Activated CD8-positive, alpha-beta T cell treated with anti-CD3 and anti-CD28 coated beads for 36 hours (primary cell): ENCODE measurements around the gene RC3H1. TPM values are rescaled to one million over a fixed set of nuclear protein-coding genes. Genes with fewer than 3 reads are reported as not detected.

Experiments used
- ATAC-seq: fragments of 200-7000 bp; cut with Tn5 transposase; one replicate; pipeline ENCODE4 v1.10.0; 2021; ENCODE audit warnings: mild to moderate bottlenecking, moderate library complexity
- CTCF ChIA-PET: fragments of 350-600 bp; sonication (Branson Sonifier 250); formaldehyde crosslinking; loops from one replicate; lab custom pipeline; 2021; ENCODE audit warnings: antibody characterized with exemption; lab: Charles Lee
- POLR2A ChIA-PET: fragments of 350-600 bp; sonication (Branson Sonifier 250); formaldehyde crosslinking; loops from one replicate; lab custom pipeline; 2021; ENCODE audit warnings: antibody characterized with exemption; lab: Charles Lee
- DNase-seq: peaks from one replicate; pipeline ENCODE4 v3.0.0-alpha.2; 2020
- H3K27ac Mint-ChIP-seq: one replicate; pipeline ENCODE4 v1.8.0; 2021; ENCODE audit warnings: mild to moderate bottlenecking, mixed read lengths
- H3K27me3 Mint-ChIP-seq: one replicate; pipeline ENCODE4 v1.8.0; 2021; ENCODE audit warnings: mixed read lengths
- H3K36me3 Mint-ChIP-seq: one replicate; pipeline ENCODE4 v1.8.0; 2021; ENCODE audit warnings: low read depth, mixed read lengths
- H3K4me1 Mint-ChIP-seq: one replicate; pipeline ENCODE4 v1.8.0; 2021; ENCODE audit warnings: low read depth, mixed read lengths
- H3K4me3 Mint-ChIP-seq: one replicate; pipeline ENCODE4 v1.8.0; 2021; ENCODE audit warnings: mild to moderate bottlenecking, moderate library complexity, mixed read lengths
- H3K9me3 Mint-ChIP-seq: one replicate; pipeline ENCODE4 v1.8.0; 2021; ENCODE audit warnings: mixed read lengths
- intact Hi-C: fragments of 100-400 bp; cut with micrococcal nuclease; formaldehyde crosslinking; loops from one replicate; pipeline ENCODE4 v1.10.0; 2022
- total RNA-seq, 2 experiments: library from RNA; stranded (reverse); gene quantifications; one replicate each; pipeline ENCODE4 v1.2.3, GENCODE V29; 2021
- TF ChIP-seq, protein P1 (sequence below): fragments of 200-600 bp; IDR thresholded peaks from one replicate; pipeline ENCODE4 v1.8.0; 2022; ENCODE audit warnings: antibody characterized with exemption, mild to moderate bottlenecking

RC3H1 gene
- total RNA-seq, 2 experiments from 2014 or later: 24.9 to 27.2 TPM

DNA sequence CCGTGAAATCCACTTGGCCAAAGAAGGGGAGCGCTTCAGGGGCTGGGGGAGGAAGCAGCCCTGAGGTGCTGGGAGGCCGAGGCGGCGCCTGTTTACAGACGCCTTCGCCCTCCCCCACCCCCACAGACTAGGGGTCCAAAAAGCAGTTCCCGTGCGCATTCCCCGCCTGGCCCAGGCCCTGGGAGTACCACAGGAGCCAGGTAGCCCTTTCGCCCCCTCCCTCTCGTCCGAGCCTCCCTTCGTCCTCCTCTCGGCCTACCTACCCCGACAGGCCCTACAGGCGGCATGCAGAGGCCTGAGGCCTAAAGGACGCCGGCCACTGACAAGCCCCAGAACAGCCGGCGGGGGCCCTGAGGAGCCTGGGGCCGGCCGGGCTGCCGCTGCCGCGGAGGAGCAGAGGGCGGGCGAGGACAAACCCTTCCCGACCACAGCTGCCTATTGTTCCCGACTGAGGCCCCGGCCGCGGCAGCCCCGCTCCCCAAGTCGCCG lies 522 bp downstream of the RC3H1 start:
- intact Hi-C loops: no loop called here
- peak; percentile 60 for DNase-seq
- Mint-ChIP-seq H3K27me3 (no peaks in the 10 kb centered on the region), H3K27ac (peak overlapping the region; percentile 78), H3K4me3 (peak overlapping the region; percentile 82), H3K4me1 (peaks cover 38% of the 10 kb centered on the region), H3K9me3 (no peaks in the 10 kb centered on the region), H3K36me3 (peaks cover 13% of the 10 kb centered on the region)
- CTCF ChIA-PET: no interaction called here
- peak; percentile 31 for ATAC-seq
- TF ChIP-seq, protein P1, sequence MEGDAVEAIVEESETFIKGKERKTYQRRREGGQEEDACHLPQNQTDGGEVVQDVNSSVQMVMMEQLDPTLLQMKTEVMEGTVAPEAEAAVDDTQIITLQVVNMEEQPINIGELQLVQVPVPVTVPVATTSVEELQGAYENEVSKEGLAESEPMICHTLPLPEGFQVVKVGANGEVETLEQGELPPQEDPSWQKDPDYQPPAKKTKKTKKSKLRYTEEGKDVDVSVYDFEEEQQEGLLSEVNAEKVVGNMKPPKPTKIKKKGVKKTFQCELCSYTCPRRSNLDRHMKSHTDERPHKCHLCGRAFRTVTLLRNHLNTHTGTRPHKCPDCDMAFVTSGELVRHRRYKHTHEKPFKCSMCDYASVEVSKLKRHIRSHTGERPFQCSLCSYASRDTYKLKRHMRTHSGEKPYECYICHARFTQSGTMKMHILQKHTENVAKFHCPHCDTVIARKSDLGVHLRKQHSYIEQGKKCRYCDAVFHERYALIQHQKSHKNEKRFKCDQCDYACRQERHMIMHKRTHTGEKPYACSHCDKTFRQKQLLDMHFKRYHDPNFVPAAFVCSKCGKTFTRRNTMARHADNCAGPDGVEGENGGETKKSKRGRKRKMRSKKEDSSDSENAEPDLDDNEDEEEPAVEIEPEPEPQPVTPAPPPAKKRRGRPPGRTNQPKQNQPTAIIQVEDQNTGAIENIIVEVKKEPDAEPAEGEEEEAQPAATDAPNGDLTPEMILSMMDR: no peak
- POLR2A ChIA-PET: interaction anchor here (0.5 to 2.2 kb wide), 9 partner anchors 10 to 972 kb away, joined by 3 to 10 read pairs (median 3); partner anchors contain the start of genes GAS5, RABGAP1L and ZBTB37

DNA sequence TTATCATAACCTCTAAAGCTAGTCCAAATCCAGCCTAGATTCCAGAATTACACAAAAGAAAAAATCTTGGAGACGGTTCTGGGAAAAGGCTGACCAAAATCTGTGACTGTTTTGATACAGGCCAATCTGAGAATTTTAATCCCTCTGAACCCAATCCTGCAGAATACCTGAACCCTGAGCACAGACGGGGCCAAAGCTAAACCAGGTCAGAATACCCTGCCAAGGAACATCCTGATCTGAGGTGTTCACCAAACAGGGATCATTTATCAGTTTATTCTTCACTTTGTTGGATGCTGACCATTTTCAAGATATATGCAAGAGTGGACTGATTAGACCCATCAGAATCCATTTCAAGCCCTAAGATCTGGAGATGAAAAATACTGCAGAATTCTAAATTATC lies 3.6 kb downstream of the RC3H1 start:
- Mint-ChIP-seq H3K9me3 (no peaks in the 10 kb centered on the region), H3K4me1 (peaks cover 52% of the 10 kb centered on the region), H3K27me3 (no peaks in the 10 kb centered on the region), H3K27ac (no peak overlapping the region), H3K36me3 (peaks cover 16% of the 10 kb centered on the region), H3K4me3 (no peak overlapping the region)
- ATAC-seq (no peak), DNase-seq (no peak)
- ChIA-PET POLR2A (interaction anchor here (1.1 kb wide), 1 partner anchor 28 kb away, joined by 3 read pairs; no protein-coding TSS in a partner anchor), CTCF (interaction anchor here (0.8 to 2.3 kb wide), 4 partner anchors 14 to 199 kb away, joined by 3 to 6 read pairs (median 3); no protein-coding TSS in a partner anchor)
- intact Hi-C loops: no loop called here
- TF ChIP-seq, protein P1: no peak

DNA sequence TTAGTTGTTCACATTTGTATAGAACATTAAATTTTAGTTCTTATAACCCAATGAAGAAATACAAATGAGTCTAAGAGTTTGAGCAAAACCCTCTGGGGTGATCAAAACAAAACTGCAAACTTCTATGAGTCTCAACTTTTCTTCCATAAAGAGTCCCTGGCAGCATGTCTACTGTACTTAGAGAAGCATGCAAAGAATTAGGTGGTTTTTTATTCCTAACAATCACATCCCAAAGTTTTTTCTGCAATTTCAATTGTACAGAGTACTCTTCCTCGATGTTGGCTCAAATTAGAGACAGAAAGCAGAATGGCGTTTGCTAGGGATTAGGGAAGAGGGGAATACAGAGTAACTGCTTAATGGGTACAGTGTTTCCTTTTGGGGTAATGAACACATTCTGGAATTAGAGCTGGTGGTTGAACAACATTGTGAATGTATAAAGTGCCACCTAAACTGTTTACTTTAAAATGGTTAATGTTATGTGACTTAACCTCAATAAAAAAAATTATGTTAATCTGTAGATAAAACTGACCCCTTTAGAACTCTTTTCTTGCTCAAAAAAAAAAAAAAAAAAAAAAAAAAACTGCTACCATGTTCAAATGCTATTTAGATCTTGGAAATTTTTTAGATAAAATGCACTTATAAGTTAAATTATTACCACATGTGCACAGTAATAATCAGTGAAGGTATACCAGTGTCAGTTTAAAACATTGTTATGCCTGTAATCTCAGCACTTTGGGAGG lies 4.8 kb downstream of the RC3H1 start:
- TF ChIP-seq, protein P1: no peak
- H3K27ac Mint-ChIP-seq: no peak overlapping the region
- peaks cover 48% of the 10 kb centered on the region for H3K4me1 Mint-ChIP-seq
- no peak for DNase-seq
- H3K27me3 Mint-ChIP-seq: no peaks in the 10 kb centered on the region
- no peak overlapping the region for H3K4me3 Mint-ChIP-seq
- H3K36me3 Mint-ChIP-seq: peaks cover 20% of the 10 kb centered on the region
- intact Hi-C loops: no loop called here
- no peaks in the 10 kb centered on the region for H3K9me3 Mint-ChIP-seq
- CTCF ChIA-PET: interaction anchor here (2.3 kb wide), 1 partner anchor 13 kb away, joined by 6 read pairs; no protein-coding TSS in a partner anchor
- POLR2A ChIA-PET: no interaction called here
- no peak for ATAC-seq

DNA sequence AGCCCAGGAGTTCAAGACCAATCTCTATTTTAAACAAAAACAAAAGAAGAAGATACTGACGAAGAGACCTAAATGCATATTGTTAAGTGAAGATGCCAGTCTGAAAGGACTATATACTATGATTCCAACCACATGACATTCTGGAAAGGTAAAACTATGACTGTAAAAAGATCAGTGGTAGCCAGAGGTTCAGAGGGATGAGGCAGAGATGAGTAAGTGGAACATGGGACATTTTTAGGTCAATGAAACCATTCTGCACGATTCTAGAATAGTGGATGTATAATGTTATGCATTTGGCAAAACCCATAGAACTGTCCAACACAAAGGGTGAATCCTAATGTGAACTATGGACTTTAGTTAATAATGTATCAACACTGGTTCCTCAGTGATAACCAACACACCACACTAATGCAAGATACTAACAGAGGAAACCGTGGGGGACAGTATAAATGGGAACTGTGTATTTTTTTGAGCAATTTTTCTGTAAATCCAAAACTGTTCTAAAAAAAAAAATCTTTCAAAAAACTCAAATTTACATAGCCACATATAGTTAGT lies 8.2 kb downstream of the RC3H1 start:
- POLR2A ChIA-PET: no interaction called here
- no peak overlapping the region for H3K4me3 Mint-ChIP-seq

More for the DNA sequence above, 8.2 kb downstream of the RC3H1 start:
- TF ChIP-seq, protein P1: no peak
- H3K4me1 Mint-ChIP-seq: peaks cover 47% of the 10 kb centered on the region
- H3K27ac Mint-ChIP-seq: no peak overlapping the region
- H3K9me3 Mint-ChIP-seq: no peaks in the 10 kb centered on the region
- CTCF ChIA-PET: no interaction called here
- H3K27me3 Mint-ChIP-seq: no peaks in the 10 kb centered on the region
- intact Hi-C loops: no loop called here
- ATAC-seq: peak; percentile 56
- no peak for DNase-seq
- peaks cover 25% of the 10 kb centered on the region for H3K36me3 Mint-ChIP-seq
